Fibroblast of mammary gland (primary cell): ENCODE measurements around the gene ARHGAP26.

Source experiments
- DNase-seq: peaks from one replicate; pipeline ENCODE4 v3.0.0-alpha.2; 2010; ENCODE audit warnings: low read depth
- H3K4me3 ChIP-seq: 2 replicates; pipeline ENCODE4 v1.5.1; 2011; ENCODE audit warnings: low read depth, mild to moderate bottlenecking, low read length, moderate library complexity; ENCODE audit not compliant: control insufficient read depth
- CTCF ChIP-seq: conservative IDR thresholded peaks from 2 replicates; pipeline ENCODE4 v1.5.1; 2011; ENCODE audit warnings: low read depth, low read length, inconsistent platforms; ENCODE audit not compliant: control insufficient read depth, insufficient read depth

Gene ARHGAP26

DNA sequence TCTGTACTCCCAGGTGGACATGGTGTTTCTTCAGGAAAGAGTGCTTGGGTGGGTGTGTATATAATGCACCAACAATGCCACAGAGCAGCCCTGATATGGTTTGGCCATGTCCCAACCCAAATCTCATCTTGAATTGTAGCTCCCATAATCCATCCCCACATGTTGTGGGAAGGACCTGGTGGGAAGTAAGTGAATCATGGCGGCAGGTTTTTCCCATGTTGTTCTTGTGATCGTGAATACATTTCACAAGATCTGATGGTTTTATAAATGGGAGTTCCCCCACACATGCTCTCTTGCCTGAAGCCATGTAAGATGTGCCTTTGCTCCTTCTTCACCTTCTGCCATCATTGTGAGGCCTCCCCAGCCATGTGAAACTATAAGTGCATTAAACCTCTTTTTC is 474.8 kb downstream of the ARHGAP26 start:
- no peak for TF ChIP-seq CTCF
- peak; percentile 63 for DNase-seq

GRCh38 chr5:143245929-143246561 is 475.9 kb downstream of the ARHGAP26 start:
- no peak for TF ChIP-seq CTCF
- peak; percentile 95 for DNase-seq

More for the DNA sequence above, 474.8 kb downstream of the ARHGAP26 start:
- H3K4me3 ChIP-seq: no peak overlapping the region

GRCh38 chr5:143247134-143247815 is 477.1 kb downstream of the ARHGAP26 start:
- no peak overlapping the region for H3K4me3 ChIP-seq
- no peak for DNase-seq
- TF ChIP-seq CTCF: no peak

More at GRCh38 chr5:143245929-143246561, 475.9 kb downstream of the ARHGAP26 start:
- no peak overlapping the region for H3K4me3 ChIP-seq

DNA sequence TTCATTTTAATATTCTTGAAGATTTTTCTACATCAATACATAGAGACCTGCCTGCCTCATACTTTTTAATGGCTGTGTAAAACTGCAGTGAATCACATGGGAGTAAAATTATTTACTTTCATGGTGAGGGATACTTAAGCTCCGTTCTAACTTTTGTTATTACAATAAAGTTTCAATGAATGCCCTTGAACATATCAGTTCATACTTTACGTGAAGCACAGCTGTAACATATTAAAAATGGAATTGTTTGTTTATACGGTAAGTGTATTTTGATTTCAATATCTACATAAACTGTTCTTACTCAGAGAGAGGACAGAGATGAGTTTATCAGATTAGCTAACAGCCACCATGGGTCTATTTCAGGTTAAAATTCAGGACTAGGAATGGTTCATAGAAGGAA is 478.2 kb downstream of the ARHGAP26 start:
- TF ChIP-seq CTCF: no peak
- no peak for DNase-seq
- H3K4me3 ChIP-seq: no peak overlapping the region

GRCh38 chr5:143248822-143249579 is 478.8 kb downstream of the ARHGAP26 start:
- TF ChIP-seq CTCF: no peak
- peak; percentile 86 for DNase-seq
- no peak overlapping the region for H3K4me3 ChIP-seq

- no peak overlapping the region for H3K4me3 ChIP-seq
- DNase-seq: no peak
- TF ChIP-seq CTCF: no peak
Observed at GRCh38 chr5:143249851-143250250, 479.7 kb downstream of the ARHGAP26 start.
